Measurements from ENCODE around the gene NHSL1.

NHSL1 gene

GRCh38 chr6:138374230-138374629, 125.1 kb downstream of the NHSL1 start:
- no peaks in the 10 kb centered on the region for H3K9me3 Mint-ChIP-seq
- no peaks in the 10 kb centered on the region for H3K4me1 Mint-ChIP-seq
- DNase-seq, result no peak
- H3K27me3 Mint-ChIP-seq, result no peaks in the 10 kb centered on the region
- no peak for ATAC-seq
- no peak overlapping the region for H3K27ac Mint-ChIP-seq
- H3K4me3 Mint-ChIP-seq, result no peak overlapping the region

GRCh38 chr6:138372711-138373463, 126.4 kb downstream of the NHSL1 start:
- Mint-ChIP-seq H3K27me3 (no peaks in the 10 kb centered on the region), H3K9me3 (no peaks in the 10 kb centered on the region), H3K4me1 (no peaks in the 10 kb centered on the region), H3K4me3 (no peak overlapping the region), H3K27ac (no peak overlapping the region)
- DNase-seq (no peak), ATAC-seq (peak; percentile 72)

Measured in stimulated activated naive CD8-positive, alpha-beta T cell treated with anti-CD3 and anti-CD28 coated beads, Interleukin-15, amount 100 ng/mL, for 72 hours (primary cell).